HG03469 (cell line): ENCODE results near the gene PCDHB9.
"Not testable (repeated sequence)": the region's sequence is repeated elsewhere in the genome, so short reads cannot be mapped to it uniquely, and the experiment has no call there.

Experiments
- ATAC-seq: cut with Tn5 transposase; IDR thresholded peaks from one replicate; pipeline ENCODE4 v1.9.1; 2021; ENCODE audit warnings: mild to moderate bottlenecking, moderate library complexity, moderate number of reproducible peaks; ENCODE audit not compliant: unreplicated experiment

PCDHB9 gene

GRCh38 chr5:141184117-141184855, 2.7 kb upstream of the PCDHB9 start:
- ATAC-seq, result not testable (repeated sequence)

- not testable (repeated sequence) for ATAC-seq
Observed at GRCh38 chr5:141188682-141189081, 1.7 kb downstream of the PCDHB9 start.

- ATAC-seq, result not testable (repeated sequence)
Observed at GRCh38 chr5:141189131-141189530, 2.2 kb downstream of the PCDHB9 start.

- ATAC-seq, result no peak
Observed at GRCh38 chr5:141192110-141192725, 5.3 kb downstream of the PCDHB9 start, which contains the start of gene PCDHB10. Gene PCDHB10, plus strand, starts transcription at chr5:141192353. Its CDS starts 200 bp downstream, at chr5:141192553.

- not testable (repeated sequence) for ATAC-seq
Observed at GRCh38 chr5:141194332-141194731, 7.4 kb downstream of the PCDHB9 start.

GRCh38 chr5:141196363-141196762, 9.4 kb downstream of the PCDHB9 start:
- no peak for ATAC-seq

GRCh38 chr5:141199359-141200235, 12.6 kb downstream of the PCDHB9 start, which contains the start of gene PCDHB11:
Gene PCDHB11, plus strand, starts transcription at chr5:141199627. Its CDS starts 148 bp downstream, at chr5:141199775.
- ATAC-seq, result no peak

GRCh38 chr5:141201126-141201525, 14.2 kb downstream of the PCDHB9 start:
- ATAC-seq, result not testable (repeated sequence)

GRCh38 chr5:141201646-141202045, 14.7 kb downstream of the PCDHB9 start:
- ATAC-seq, result not testable (repeated sequence)

- ATAC-seq, result no peak
Observed at GRCh38 chr5:141208478-141208877, 21.5 kb downstream of the PCDHB9 start, which contains the start of gene PCDHB12. Gene PCDHB12, plus strand, starts transcription at chr5:141208719. Its CDS starts 189 bp downstream, at chr5:141208908.

GRCh38 chr5:141210281-141210680, 23.3 kb downstream of the PCDHB9 start:
- not testable (repeated sequence) for ATAC-seq

- ATAC-seq, result not testable (repeated sequence)
Observed at GRCh38 chr5:141210849-141211248, 23.9 kb downstream of the PCDHB9 start.

- not testable (repeated sequence) for ATAC-seq
Observed at GRCh38 chr5:141213656-141214339, 26.8 kb downstream of the PCDHB9 start, which contains the start of gene PCDHB13. Gene PCDHB13, plus strand, starts transcription at chr5:141213919. Its CDS starts 205 bp downstream, at chr5:141214124.

- ATAC-seq, result not testable (repeated sequence)
Observed at GRCh38 chr5:141214583-141214982, 27.6 kb downstream of the PCDHB9 start.

GRCh38 chr5:141215504-141215903, 28.5 kb downstream of the PCDHB9 start:
- not testable (repeated sequence) for ATAC-seq

- not testable (repeated sequence) for ATAC-seq
Observed at GRCh38 chr5:141216035-141216434, 29.1 kb downstream of the PCDHB9 start.

- no peak for ATAC-seq
Observed at GRCh38 chr5:141223112-141223783, 36.3 kb downstream of the PCDHB9 start, which contains the start of gene PCDHB14. Gene PCDHB14, plus strand, starts transcription at chr5:141223343. Its CDS starts 163 bp downstream, at chr5:141223506.

GRCh38 chr5:141224844-141225243, 37.9 kb downstream of the PCDHB9 start:
- ATAC-seq, result not testable (repeated sequence)

GRCh38 chr5:141225421-141225820, 38.5 kb downstream of the PCDHB9 start:
- not testable (repeated sequence) for ATAC-seq
